Measurements from ENCODE around the gene VAMP2. TPM values are rescaled to one million over a fixed set of nuclear protein-coding genes. Genes with fewer than 3 reads are reported as not detected.

VAMP2 gene
- total RNA-seq, 1 experiment from 2014 or later, result 35.1 TPM

GRCh38 chr17:8133399-8133798 is 29.3 kb downstream of the VAMP2 start:
- H3K4me2 ChIP-seq, result no peak overlapping the region
- no peak overlapping the region for H2AFZ ChIP-seq
- no peaks in the 10 kb centered on the region for H3K9me2 ChIP-seq (ENCODE audit: insufficient read depth)
- H3K9me3 ChIP-seq (ENCODE audit: insufficient read depth, low read depth), result no peaks in the 10 kb centered on the region
- TF ChIP-seq EZH2 (IDR thresholded peaks at IDR 0.05; ENCODE audit: low read depth) (no peak), CTCF (conservative IDR thresholded peaks at IDR 0.05) (no peak)
- intact Hi-C loops (cut with micrococcal nuclease; ENCODE audit: unreplicated experiment), result no loop called here
- no peaks in the 10 kb centered on the region for H3K79me2 ChIP-seq (ENCODE audit: low read depth)
- no peaks in the 10 kb centered on the region for H4K20me1 ChIP-seq (ENCODE audit: insufficient read depth)
- H3F3A ChIP-seq (ENCODE audit: insufficient read depth, low read depth), result peaks cover 19% of the 10 kb centered on the region; the same call in 1 of the 2 replicates
- no peaks in the 10 kb centered on the region for H3K36me3 ChIP-seq (ENCODE audit: low read depth)
- ChIA-PET CTCF (interaction anchor here (0.6 kb wide), 1 partner anchor 24 kb away, joined by 5 read pairs; no protein-coding TSS in a partner anchor), POLR2A (ENCODE audit: unreplicated experiment) (interaction anchor here (1.1 kb wide), 1 partner anchor 40 kb away, joined by 6 read pairs; no protein-coding TSS in a partner anchor)
- H3K27me3 ChIP-seq (ENCODE audit: insufficient read depth, low read depth), result no peaks in the 10 kb centered on the region
- no peak overlapping the region for H3K27ac ChIP-seq
- peaks cover 14% of the 10 kb centered on the region for H3K4me1 ChIP-seq (replicated peaks; ENCODE audit: insufficient read depth)
- BruUV-seq (replicated peaks), result no TSS peak
- DNase-seq, result no peak
- H3K4me3 ChIP-seq, result no peak overlapping the region

DNA sequence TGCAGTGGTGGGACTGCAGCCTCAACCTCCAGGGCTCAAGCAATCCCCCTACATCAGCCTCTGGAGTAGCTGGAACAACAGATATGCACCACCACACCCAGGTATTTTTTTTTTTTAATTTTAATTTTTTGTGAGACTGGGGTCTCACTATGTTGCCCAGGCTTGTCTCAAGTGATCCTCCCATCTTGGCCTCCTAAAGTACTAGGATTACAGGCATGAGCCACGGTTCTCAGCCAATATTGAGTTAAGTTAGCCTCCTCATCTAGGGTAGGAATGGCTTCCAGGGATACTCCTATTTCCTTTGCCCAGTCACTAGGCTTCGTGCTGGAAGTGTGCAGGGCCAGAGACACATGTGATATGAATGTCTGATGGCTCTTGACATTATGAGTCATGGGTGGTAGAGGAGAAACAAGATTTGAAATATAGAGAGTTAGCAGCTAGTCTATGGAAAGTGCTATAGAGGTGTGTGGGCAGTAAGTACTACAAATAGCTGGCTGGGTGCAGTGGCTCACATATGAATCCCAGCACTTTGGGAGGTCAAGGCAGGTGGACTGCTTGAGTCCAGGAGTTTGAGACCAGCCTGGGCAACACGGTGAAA is 30.8 kb downstream of the VAMP2 start:
- Histone ChIP-seq H3K4me1 (replicated peaks; ENCODE audit: insufficient read depth) (peaks cover 6% of the 10 kb centered on the region; the same call in 1 of the 2 replicates), H4K20me1 (ENCODE audit: insufficient read depth) (no peaks in the 10 kb centered on the region), H3K4me2 (no peak overlapping the region), H2AFZ (no peak overlapping the region), H3K36me3 (ENCODE audit: low read depth) (no peaks in the 10 kb centered on the region), H3K27ac (no peak overlapping the region), H3F3A (ENCODE audit: insufficient read depth, low read depth) (peaks cover 18% of the 10 kb centered on the region; the same call in 1 of the 2 replicates), H3K9me2 (ENCODE audit: insufficient read depth) (no peaks in the 10 kb centered on the region), H3K4me3 (no peak overlapping the region), H3K27me3 (ENCODE audit: insufficient read depth, low read depth) (no peaks in the 10 kb centered on the region), H3K9me3 (ENCODE audit: insufficient read depth, low read depth) (no peaks in the 10 kb centered on the region), H3K79me2 (ENCODE audit: low read depth) (no peaks in the 10 kb centered on the region)
- POLR2A ChIA-PET (ENCODE audit: unreplicated experiment), result no interaction called here
- peak in 1 of 2 experiments; percentile 56 for DNase-seq
- CTCF ChIA-PET, result no interaction called here
- TF ChIP-seq CTCF (conservative IDR thresholded peaks at IDR 0.05) (no peak), EZH2 (IDR thresholded peaks at IDR 0.05; ENCODE audit: low read depth) (no peak)
- BruUV-seq (replicated peaks), result no TSS peak
- intact Hi-C loops (cut with micrococcal nuclease; ENCODE audit: unreplicated experiment), result no loop called here

DNA sequence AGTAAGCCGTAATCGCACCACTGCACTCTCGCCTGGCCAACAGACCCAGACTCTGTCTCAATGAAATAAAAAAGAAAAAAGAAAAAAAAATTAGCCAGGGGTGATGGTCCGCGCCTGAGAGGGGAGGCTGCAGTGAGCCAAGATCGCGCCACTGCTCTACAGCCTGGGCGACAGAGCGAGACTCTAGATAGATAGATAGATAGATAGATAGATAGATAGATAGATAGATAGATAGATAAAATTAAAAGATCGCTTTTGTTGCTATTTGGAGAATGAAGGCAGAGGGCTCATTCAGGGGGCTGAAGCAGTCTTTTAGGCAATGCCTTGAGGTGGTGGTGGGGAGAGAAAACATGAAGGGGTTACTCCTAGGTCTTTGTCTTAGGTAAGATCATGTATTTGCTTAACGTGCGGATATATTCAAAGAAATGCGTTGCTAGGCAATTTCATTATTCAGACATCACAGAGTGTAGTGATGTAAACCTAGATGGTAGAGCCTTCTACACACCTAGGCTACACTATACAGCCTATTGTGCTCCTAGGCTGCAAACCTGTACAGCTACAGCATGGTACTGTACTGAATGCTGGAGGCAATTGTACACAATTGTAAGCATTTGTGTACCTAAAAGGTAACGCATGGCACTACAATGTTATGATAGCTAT is 34.5 kb downstream of the VAMP2 start:
- no peak overlapping the region for H3K4me3 ChIP-seq
- intact Hi-C loops (cut with micrococcal nuclease; ENCODE audit: unreplicated experiment), result no loop called here
- no peak overlapping the region for H3K4me2 ChIP-seq
- TF ChIP-seq CTCF (conservative IDR thresholded peaks at IDR 0.05) (no peak), EZH2 (IDR thresholded peaks at IDR 0.05; ENCODE audit: low read depth) (no peak)
- no peaks in the 10 kb centered on the region for H3K9me2 ChIP-seq (ENCODE audit: insufficient read depth)
- no peaks in the 10 kb centered on the region for H3K9me3 ChIP-seq (ENCODE audit: insufficient read depth, low read depth)
- CTCF ChIA-PET, result no interaction called here
- no peaks in the 10 kb centered on the region for H4K20me1 ChIP-seq (ENCODE audit: insufficient read depth)
- POLR2A ChIA-PET (ENCODE audit: unreplicated experiment), result no interaction called here
- H3K79me2 ChIP-seq (ENCODE audit: low read depth), result no peaks in the 10 kb centered on the region
- no peaks in the 10 kb centered on the region for H3K27me3 ChIP-seq (ENCODE audit: insufficient read depth, low read depth)
- H3K36me3 ChIP-seq (ENCODE audit: low read depth), result no peaks in the 10 kb centered on the region
- DNase-seq, result no peak
- no peak overlapping the region for H2AFZ ChIP-seq
- H3K4me1 ChIP-seq (replicated peaks; ENCODE audit: insufficient read depth), result peaks cover 12% of the 10 kb centered on the region; the same call in 1 of the 2 replicates
- no TSS peak for BruUV-seq (replicated peaks)
- no peak overlapping the region for H3K27ac ChIP-seq
- peaks cover 11% of the 10 kb centered on the region; the same call in 1 of the 2 replicates for H3F3A ChIP-seq (ENCODE audit: insufficient read depth, low read depth)

Measured in PC-9 (cell line).